Measurements from ENCODE around the gene TNRC6B. TPM values are rescaled to one million over a fixed set of nuclear protein-coding genes. Genes with fewer than 3 reads are reported as not detected.

Gene TNRC6B
- total RNA-seq, 1 donor from 2014 or later = 60.0 TPM

GRCh38 chr22:40322021-40322420 lies 144.3 kb downstream of the TNRC6B start:
- peaks cover 15% of the 10 kb centered on the region for H3K4me1 ChIP-seq
- peaks cover 28% of the 10 kb centered on the region for H3F3A ChIP-seq (ENCODE audit: low read depth)
- no peak overlapping the region for H2AFZ ChIP-seq (replicated peaks)
- peaks cover 33% of the 10 kb centered on the region for H4K20me1 ChIP-seq (ENCODE audit: low read depth)
- Mint-ChIP-seq H3K27me3 (ENCODE audit: insufficient read depth, low read depth) (peaks cover 3% of the 10 kb centered on the region), H3K36me3 (peaks cover 30% of the 10 kb centered on the region), H3K27ac (no peak overlapping the region), H3K4me3 (no peak overlapping the region), H3K4me1 (peaks cover 14% of the 10 kb centered on the region), H3K9me3 (no peaks in the 10 kb centered on the region)
- H3K9me3 ChIP-seq (ENCODE audit: low read depth) = no peaks in the 10 kb centered on the region
- H3K36me3 ChIP-seq = no peaks in the 10 kb centered on the region
- H3K27ac ChIP-seq = no peak overlapping the region
- no peaks in the 10 kb centered on the region for H3K79me2 ChIP-seq (ENCODE audit: low read depth)
- H3K9ac ChIP-seq = no peak overlapping the region
- no peak overlapping the region for H3K4me3 ChIP-seq
- DNase-seq (ENCODE audit: low spot score) = no peak
- H3K4me2 ChIP-seq = no peak overlapping the region
- TF ChIP-seq CTCF (IDR thresholded peaks at IDR 0.05) (no peak), EZH2 (IDR thresholded peaks at IDR 0.05) (no peak), EZH2phosphoT487 (IDR thresholded peaks at IDR 0.05) (no peak)
- no peaks in the 10 kb centered on the region for H3K27me3 ChIP-seq

GRCh38 chr22:40322818-40323447 lies 145.2 kb downstream of the TNRC6B start:
- peaks cover 39% of the 10 kb centered on the region for H4K20me1 ChIP-seq (ENCODE audit: low read depth)
- H3K9me3 Mint-ChIP-seq = no peaks in the 10 kb centered on the region
- peaks cover 19% of the 10 kb centered on the region for H3K4me1 Mint-ChIP-seq
- DNase-seq (ENCODE audit: low spot score) = no peak
- H3K4me3 Mint-ChIP-seq = no peak overlapping the region
- no peak overlapping the region for H3K4me3 ChIP-seq
- H3F3A ChIP-seq (ENCODE audit: low read depth) = peaks cover 31% of the 10 kb centered on the region
- no peak overlapping the region for H3K9ac ChIP-seq
- no peak overlapping the region for H3K27ac ChIP-seq
- no peaks in the 10 kb centered on the region for H3K36me3 ChIP-seq
- no peak overlapping the region for H3K27ac Mint-ChIP-seq
- peaks cover 21% of the 10 kb centered on the region for H3K4me1 ChIP-seq
- TF ChIP-seq EZH2phosphoT487 (IDR thresholded peaks at IDR 0.05) (no peak), CTCF (IDR thresholded peaks at IDR 0.05) (no peak), EZH2 (IDR thresholded peaks at IDR 0.05) (no peak)
- H3K27me3 ChIP-seq = no peaks in the 10 kb centered on the region
- no peaks in the 10 kb centered on the region for H3K79me2 ChIP-seq (ENCODE audit: low read depth)
- H3K4me2 ChIP-seq = no peak overlapping the region
- H2AFZ ChIP-seq (replicated peaks) = no peak overlapping the region
- H3K27me3 Mint-ChIP-seq (ENCODE audit: insufficient read depth, low read depth) = peaks cover 3% of the 10 kb centered on the region
- H3K36me3 Mint-ChIP-seq = peaks cover 21% of the 10 kb centered on the region
- H3K9me3 ChIP-seq (ENCODE audit: low read depth) = no peaks in the 10 kb centered on the region

GRCh38 chr22:40323681-40324171 lies 146.0 kb downstream of the TNRC6B start:
- H3K9ac ChIP-seq = no peak overlapping the region
- peaks cover 39% of the 10 kb centered on the region for H4K20me1 ChIP-seq (ENCODE audit: low read depth)
- H3K27me3 ChIP-seq = no peaks in the 10 kb centered on the region
- no peaks in the 10 kb centered on the region for H3K9me3 Mint-ChIP-seq
- no peak overlapping the region for H3K27ac ChIP-seq
- H3K4me3 Mint-ChIP-seq = no peak overlapping the region
- peaks cover 3% of the 10 kb centered on the region for H3K27me3 Mint-ChIP-seq (ENCODE audit: insufficient read depth, low read depth)
- peaks cover 19% of the 10 kb centered on the region for H3K4me1 Mint-ChIP-seq
- peaks cover 31% of the 10 kb centered on the region for H3F3A ChIP-seq (ENCODE audit: low read depth)
- H3K9me3 ChIP-seq (ENCODE audit: low read depth) = no peaks in the 10 kb centered on the region
- no peak for DNase-seq (ENCODE audit: low spot score)
- H3K4me2 ChIP-seq = no peak overlapping the region
- no peak overlapping the region for H2AFZ ChIP-seq (replicated peaks)
- no peak overlapping the region for H3K27ac Mint-ChIP-seq
- no peaks in the 10 kb centered on the region for H3K79me2 ChIP-seq (ENCODE audit: low read depth)
- H3K4me1 ChIP-seq = peaks cover 21% of the 10 kb centered on the region
- no peaks in the 10 kb centered on the region for H3K36me3 ChIP-seq
- no peak overlapping the region for H3K4me3 ChIP-seq
- H3K36me3 Mint-ChIP-seq = peaks cover 18% of the 10 kb centered on the region
- TF ChIP-seq EZH2phosphoT487 (IDR thresholded peaks at IDR 0.05) (no peak), EZH2 (IDR thresholded peaks at IDR 0.05) (no peak), CTCF (IDR thresholded peaks at IDR 0.05) (no peak)

Measured in neural progenitor cell (in vitro differentiated cells).